Spleen (tissue), 11 donors: ENCODE data around the gene COL5A1. TPM values are rescaled to one million over a fixed set of nuclear protein-coding genes. Genes with fewer than 3 reads are reported as not detected.
A peak's percentile ranks its signal among the peaks of the same experiment; 100 is the strongest.
"Not testable (repeated sequence)": the region's sequence is repeated elsewhere in the genome, so short reads cannot be mapped to it uniquely, and the experiment has no call there.

ENCODE experiments used
- DNase-seq: peaks from one replicate; pipeline ENCODE4 v3.0.0-alpha.2; 2020
- H3K27ac ChIP-seq, 8 donors: fragments of 200-600 bp; sonication (generic) in 7 of 8; 1 replicate in 4 of 8; 2 replicates in 4 of 8; pipeline versions ENCODE4 v1.5.0 to v1.8.0; 2016 to 2021; ENCODE audit warnings: inconsistent platforms in 4 of 8, mild to moderate bottlenecking in 4 of 8, moderate library complexity in 1 of 8
- H3K27me3 ChIP-seq, 7 donors: fragments of 200-600 bp; sonication (generic) in 6 of 7; replicated peaks in 1 of 7; 1 replicate in 4 of 7; 2 replicates in 3 of 7; pipeline versions ENCODE4 v1.5.0 to v1.8.0; 2016 to 2021; ENCODE audit warnings: inconsistent platforms in 3 of 7, mild to moderate bottlenecking in 1 of 7
- H3K36me3 ChIP-seq, 6 donors: fragments of 200-600 bp; sonication (generic) in 5 of 6; 1 replicate in 4 of 6; 2 replicates in 2 of 6; pipeline versions ENCODE4 v1.5.0 to v1.8.0; 2016 to 2021; ENCODE audit warnings: inconsistent platforms in 2 of 6
- H3K4me1 ChIP-seq, 6 donors: fragments of 200-600 bp; sonication (generic) in 5 of 6; 1 replicate in 3 of 6; 2 replicates in 3 of 6; pipeline versions ENCODE4 v1.5.0 to v1.8.0; 2016 to 2021; ENCODE audit warnings: inconsistent platforms in 3 of 6
- H3K4me3 ChIP-seq, 8 donors: fragments of 200-600 bp; sonication (generic) in 7 of 8; 1 replicate in 4 of 8; 2 replicates in 4 of 8; pipeline versions ENCODE4 v1.5.0 to v1.8.0; 2016 to 2021; ENCODE audit warnings: inconsistent platforms in 4 of 8, mild to moderate bottlenecking in 4 of 8, moderate library complexity in 2 of 8
- H3K9me3 ChIP-seq, 8 donors: fragments of 200-600 bp; sonication (generic) in 7 of 8; 1 replicate in 4 of 8; 2 replicates in 4 of 8; pipeline versions ENCODE4 v1.5.0 to v1.8.0; 2016 to 2021; ENCODE audit warnings: inconsistent platforms in 4 of 8
- POLR2A ChIP-seq, 3 donors: fragments of 450-650 bp; IDR thresholded peaks; one replicate each; pipeline ENCODE4 v1.5.1; 2017; ENCODE audit warnings: antibody characterized with exemption in 3 of 3, mild to moderate bottlenecking in 1 of 3
- POLR2AphosphoS5 ChIP-seq, 3 donors: sonication (generic); formaldehyde crosslinking; IDR thresholded peaks; one replicate each; pipeline ENCODE4 v1.5.1; 2017; ENCODE audit warnings: antibody characterized with exemption in 3 of 3
- WGBS, 5 donors: extraction: QIAGEN DNeasy Blood & Tissue Kit in 3 of 5; methylation state at CpG; one replicate each; pipeline versions ENCODE4 v1.1.5 to v1.1.7; 2013 to 2018; 5-methylcytosine and 5-hydroxymethylcytosine counted together
- intact Hi-C: fragments of 100-400 bp; cut with DNase I; formaldehyde crosslinking; loops from one replicate; pipeline ENCODE4 v1.15.0; 2023; ENCODE audit warnings: low total_unique reads
- polyA plus RNA-seq, 3 donors: library from polyadenylated mRNA; stranded (reverse); fragments of 200-250 nt; gene quantifications; one replicate each; pipeline ENCODE4 v1.2.1, GENCODE V29; 2013
- total RNA-seq, 7 donors: library from RNA; depleted of rRNA in 3 of 7; stranded (reverse); fragments of >200 nt in 3 of 7; fragmentation: NEBNext Ultra II Directional in 4 of 7; extraction: Animal tissue kit (Norgen Biotek cat#: 25700) in 4 of 7; gene quantifications; one replicate each; pipeline versions ENCODE4 v1.1.0 to v1.2.1, GENCODE V29; 2016 to 2021
- TF ChIP-seq, protein P1 (sequence below), 11 experiments: fragments of 200-600 bp in 7 of 11; fragments of 450-650 bp in 4 of 11; sonication (generic) in 4 of 11; IDR thresholded peaks in 8 of 11; conservative IDR thresholded peaks in 3 of 11; 1 replicate in 7 of 11; 2 replicates in 4 of 11; pipeline versions ENCODE4 v1.4.0 to v1.8.0; 2016 to 2021; ENCODE audit warnings: antibody characterized with exemption in 11 of 11, inconsistent platforms in 4 of 11, mild to moderate bottlenecking in 1 of 11
- donor health status: healthy with polysubstance abuse.
- donor health status: DM: no; HTN: no; CAD: no; lungs with moderate emphysema.
- donor health status: DM: no; HTN: no; CAD: no.
- donor health status: Bipolar disorder and iron deficiency.
- donor health status: healthy.
- donor health status: DM: no; HTN: no; CAD: no.
- donor health status: DM: yes; HTN: yes; CAD: no.

The COL5A1 gene
- total and polyA plus RNA-seq, 10 donors, result 2.6 to 50.6 (median 23.7) TPM

DNA sequence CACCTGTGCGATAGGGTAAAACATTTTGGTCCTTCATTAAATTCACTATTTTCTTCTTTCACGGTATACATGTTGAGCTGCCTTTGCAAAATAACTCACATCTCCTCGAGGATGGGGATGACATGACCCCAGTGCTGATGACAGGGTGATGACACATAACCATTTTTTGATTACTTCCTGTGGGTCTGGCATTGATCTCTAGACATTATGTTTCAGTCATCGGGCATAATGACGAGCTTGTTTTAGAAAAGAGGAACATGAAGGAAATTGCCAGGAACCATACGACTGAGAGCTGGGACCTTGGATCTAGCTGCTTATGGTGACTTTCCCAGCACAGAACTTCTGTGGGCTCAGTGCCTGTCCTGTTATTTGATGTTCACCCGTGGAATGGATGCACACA lies 25.2 kb downstream of the COL5A1 start:
- intact Hi-C loops, result no loop called here
- TF ChIP-seq POLR2AphosphoS5 (IDR thresholded peaks at IDR 0.05) (no peak), POLR2A (IDR thresholded peaks at IDR 0.05) (no peak)
- TF ChIP-seq, protein P1, sequence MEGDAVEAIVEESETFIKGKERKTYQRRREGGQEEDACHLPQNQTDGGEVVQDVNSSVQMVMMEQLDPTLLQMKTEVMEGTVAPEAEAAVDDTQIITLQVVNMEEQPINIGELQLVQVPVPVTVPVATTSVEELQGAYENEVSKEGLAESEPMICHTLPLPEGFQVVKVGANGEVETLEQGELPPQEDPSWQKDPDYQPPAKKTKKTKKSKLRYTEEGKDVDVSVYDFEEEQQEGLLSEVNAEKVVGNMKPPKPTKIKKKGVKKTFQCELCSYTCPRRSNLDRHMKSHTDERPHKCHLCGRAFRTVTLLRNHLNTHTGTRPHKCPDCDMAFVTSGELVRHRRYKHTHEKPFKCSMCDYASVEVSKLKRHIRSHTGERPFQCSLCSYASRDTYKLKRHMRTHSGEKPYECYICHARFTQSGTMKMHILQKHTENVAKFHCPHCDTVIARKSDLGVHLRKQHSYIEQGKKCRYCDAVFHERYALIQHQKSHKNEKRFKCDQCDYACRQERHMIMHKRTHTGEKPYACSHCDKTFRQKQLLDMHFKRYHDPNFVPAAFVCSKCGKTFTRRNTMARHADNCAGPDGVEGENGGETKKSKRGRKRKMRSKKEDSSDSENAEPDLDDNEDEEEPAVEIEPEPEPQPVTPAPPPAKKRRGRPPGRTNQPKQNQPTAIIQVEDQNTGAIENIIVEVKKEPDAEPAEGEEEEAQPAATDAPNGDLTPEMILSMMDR (IDR thresholded peaks at IDR 0.05 in 8 of 11, conservative IDR thresholded peaks at IDR 0.05 in 3 of 11), result no peak
- WGBS, 5 donors, result 41 to 50% (median 48%) methylated on average over 7 of the region's 7 CpGs
- Histone ChIP-seq H3K27ac (no peak overlapping the region), H3K9me3 (no peaks in the 10 kb centered on the region), H3K36me3 (no peaks in the 10 kb centered on the region), H3K27me3 (no peaks in the 10 kb centered on the region), H3K4me1 (peaks cover 0 to 24% (median 0%) of the 10 kb centered on the region in 6 donors), H3K4me3 (no peak overlapping the region)
- DNase-seq, result no peak

DNA sequence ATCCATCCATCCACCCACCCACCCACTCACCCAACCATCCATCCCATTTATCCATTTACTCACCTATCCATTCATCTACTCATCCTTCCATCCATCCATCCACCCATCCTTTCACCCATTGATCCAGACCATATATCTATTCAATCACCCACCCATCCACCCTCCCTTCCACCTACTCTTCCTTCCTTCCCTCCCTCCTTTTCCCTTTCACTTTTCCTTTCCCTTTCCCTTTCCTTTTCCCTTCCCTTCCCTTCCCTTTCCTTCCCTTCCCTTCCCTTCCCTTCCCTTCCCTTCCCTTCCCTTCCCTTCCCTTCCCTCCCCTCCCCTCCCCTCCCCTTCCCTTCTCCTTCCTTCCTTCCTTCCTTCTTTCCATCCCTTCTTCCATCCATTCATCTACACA lies 27.4 kb downstream of the COL5A1 start:
- DNase-seq, intact Hi-C loops, H3K36me3 ChIP-seq, H3K27me3 ChIP-seq, H3K9me3 ChIP-seq, H3K4me1 ChIP-seq, H3K4me3 ChIP-seq, H3K27ac ChIP-seq: not testable (repeated sequence)

DNA sequence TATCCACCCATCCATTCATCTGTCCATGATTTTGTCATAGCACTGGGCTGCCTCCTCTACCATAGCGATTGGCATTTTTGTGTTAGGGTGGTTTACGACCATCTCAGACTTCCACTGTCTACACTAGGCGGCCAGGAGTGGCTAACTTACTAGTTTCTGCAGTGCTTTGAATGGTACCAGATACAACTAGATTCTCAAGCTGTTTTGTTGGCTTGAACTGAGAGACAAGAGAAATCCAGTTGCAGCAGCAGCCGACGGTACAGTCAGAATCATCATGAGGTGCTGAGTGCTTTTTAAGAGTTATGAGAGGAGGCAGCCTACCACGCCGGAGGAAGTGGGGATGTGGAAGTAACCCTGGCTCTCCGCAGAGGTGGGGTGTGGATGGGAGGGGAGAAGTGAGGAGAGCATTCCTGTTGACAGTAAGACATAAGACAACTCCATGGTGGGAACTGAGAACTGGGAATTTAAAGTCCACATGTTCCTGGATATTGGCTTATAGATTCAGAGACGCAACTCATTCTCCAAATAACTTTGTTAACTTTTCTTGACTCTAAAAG lies 27.9 kb downstream of the COL5A1 start:
- peaks cover 0 to 10% (median 0%) of the 10 kb centered on the region in 6 donors for H3K4me1 ChIP-seq
- H3K4me3 ChIP-seq, result no peak overlapping the region
- TF ChIP-seq POLR2A (IDR thresholded peaks at IDR 0.05), result no peak
- TF ChIP-seq, protein P1 (IDR thresholded peaks at IDR 0.05 in 8 of 11, conservative IDR thresholded peaks at IDR 0.05 in 3 of 11), result no peak
- intact Hi-C loops, result no loop called here
- no peaks in the 10 kb centered on the region for H3K27me3 ChIP-seq
- peak overlapping the region in 3 of 8 donors; percentile 36 to 54 (median 44) for H3K27ac ChIP-seq
- no peaks in the 10 kb centered on the region for H3K36me3 ChIP-seq
- 58 to 71% (median 64%) methylated on average over 9 of the region's 9 CpGs for WGBS, 5 donors
- H3K9me3 ChIP-seq, result no peaks in the 10 kb centered on the region
- peak; percentile 9 for DNase-seq

DNA sequence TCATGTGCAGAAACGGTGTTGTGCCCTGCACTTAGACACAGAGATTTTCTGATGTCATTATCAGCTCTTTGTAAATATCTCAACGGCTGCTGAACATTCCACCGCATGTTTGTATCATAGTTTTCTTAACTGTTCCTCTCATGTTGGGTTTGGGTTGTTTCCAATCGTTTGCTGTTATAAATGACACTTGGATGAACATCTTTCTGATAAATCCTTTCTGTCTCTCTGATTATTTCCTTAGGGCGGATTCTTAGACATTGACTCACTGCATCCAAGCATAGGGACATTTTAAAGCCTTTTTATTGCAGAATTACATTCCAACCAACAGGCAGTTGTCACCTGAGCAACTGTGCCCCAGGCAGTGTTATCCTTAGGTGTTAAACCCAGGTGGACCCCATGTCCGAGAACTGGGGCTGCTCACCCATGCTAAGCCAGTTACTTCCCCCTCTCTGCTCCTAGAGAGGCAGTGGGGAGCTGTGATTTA lies 28.5 kb downstream of the COL5A1 start:
- no peaks in the 10 kb centered on the region for H3K27me3 ChIP-seq
- H3K9me3 ChIP-seq, result peaks cover 0 to 4% (median 0%) of the 10 kb centered on the region in 8 donors
- H3K4me3 ChIP-seq, result no peak overlapping the region
- intact Hi-C loops, result no loop called here
- 71 to 79% (median 78%) methylated on average over 6 of the region's 6 CpGs for WGBS, 5 donors
- H3K27ac ChIP-seq, result peak overlapping the region in 5 of 8 donors; percentile 9 to 49 (median 45)
- TF ChIP-seq POLR2AphosphoS5 (IDR thresholded peaks at IDR 0.05) (no peak), POLR2A (IDR thresholded peaks at IDR 0.05) (no peak)
- TF ChIP-seq, protein P1 (IDR thresholded peaks at IDR 0.05 in 8 of 11, conservative IDR thresholded peaks at IDR 0.05 in 3 of 11), result no peak
- DNase-seq, result no peak
- no peaks in the 10 kb centered on the region for H3K36me3 ChIP-seq
- peaks cover 0 to 10% (median 0%) of the 10 kb centered on the region in 6 donors for H3K4me1 ChIP-seq
